HepG2 (cell line): ENCODE data around the gene RAB14. TPM values are rescaled to one million over a fixed set of nuclear protein-coding genes. Genes with fewer than 3 reads are reported as not detected.

Experiments
- ARID4A ChIP-seq: sonication (generic); formaldehyde crosslinking; IDR thresholded peaks from 2 replicates; pipeline ENCODE4 v1.5.0; 2020; ENCODE audit warnings: mild to moderate bottlenecking, missing genetic modification reagents, borderline replicate concordance
- CREB1 ChIP-seq, 2 experiments: fragments of 450-650 bp in 1 of 2; IDR thresholded peaks; 2 replicates each; pipeline ENCODE4 v1.6.1; 2016 to 2017; ENCODE audit warnings: control low read depth in 1 of 2, mild to moderate bottlenecking in 1 of 2, missing compliant biosample characterization in 1 of 2, missing genetic modification characterization in 1 of 2
- IRF9 ChIP-seq: sonication (generic); formaldehyde crosslinking; IDR thresholded peaks from 2 replicates; pipeline ENCODE4 v1.8.0; 2022; ENCODE audit warnings: missing genetic modification reagents, mild to moderate bottlenecking, borderline replicate concordance
- KAT2B ChIP-seq: fragments of 150-350 bp; IDR thresholded peaks from 2 replicates; pipeline ENCODE4 v1.6.1; 2014; ENCODE audit warnings: low read depth, low read length, borderline replicate concordance
- MAFK ChIP-seq, 2 experiments: IDR thresholded peaks in 1 of 2; conservative IDR thresholded peaks in 1 of 2; 2 replicates each; pipeline ENCODE4 v1.6.1; 2011; ENCODE audit warnings: improper control_type of control experiment in 2 of 2, low read length in 2 of 2
- NFATC3 ChIP-seq: sonication (generic); formaldehyde crosslinking; IDR thresholded peaks from 2 replicates; pipeline ENCODE4 v1.5.1; 2020; ENCODE audit warnings: mild to moderate bottlenecking, missing genetic modification reagents
- SALL1 ChIP-seq: sonication (generic); formaldehyde crosslinking; IDR thresholded peaks from 2 replicates; pipeline ENCODE4 v1.8.0; 2022; ENCODE audit warnings: mild to moderate bottlenecking, missing genetic modification reagents
- ZNF275 ChIP-seq: sonication (generic); formaldehyde crosslinking; IDR thresholded peaks from 2 replicates; pipeline ENCODE4 v1.8.0; 2022; ENCODE audit warnings: missing genetic modification reagents, mild to moderate bottlenecking, inconsistent platforms, borderline replicate concordance
- ZNF326 ChIP-seq: sonication (generic); formaldehyde crosslinking; IDR thresholded peaks from 2 replicates; pipeline ENCODE4 v1.4.0; 2020; ENCODE audit warnings: missing genetic modification reagents, borderline replicate concordance
- ZXDC ChIP-seq: sonication (generic); formaldehyde crosslinking; IDR thresholded peaks from 2 replicates; pipeline ENCODE4 v1.5.0; 2020; ENCODE audit warnings: mild to moderate bottlenecking, missing genetic modification reagents
- ZZZ3 ChIP-seq: sonication (generic); formaldehyde crosslinking; IDR thresholded peaks from 2 replicates; pipeline ENCODE4 v1.4.0; 2020; ENCODE audit warnings: missing genetic modification reagents, mild to moderate bottlenecking, borderline replicate concordance
- polyA plus RNA-seq, 8 experiments: library from polyadenylated mRNA; depleted of rRNA in 3 of 8; stranded (reverse) in 7 of 8; unstranded in 1 of 8; fragments of >200 nt; fragmentation: Illumina TruSeq in 4 of 8; extraction: Trizol in 4 of 8; gene quantifications; 2 replicates each; pipeline versions ENCODE4 v1.2.1 to v1.2.3, GENCODE V29; 2011 to 2016; ENCODE audit warnings: low read depth in 4 of 8, missing spikeins in 1 of 8, mixed read lengths in 1 of 8; ENCODE audit not compliant: insufficient read depth in 1 of 8
- total RNA-seq, 5 experiments: library from RNA; depleted of rRNA; stranded (reverse); fragments of >200 nt; fragmentation: Illumina TruSeq; extraction: Trizol; gene quantifications; 2 replicates each; pipeline ENCODE4 v1.2.3, GENCODE V29; 2016; ENCODE audit warnings: low read depth in 1 of 5
- TF ChIP-seq, protein P1 (sequence below): sonication (generic); formaldehyde crosslinking; IDR thresholded peaks from 2 replicates; pipeline ENCODE4 v1.4.0; 2020; ENCODE audit warnings: missing genetic modification reagents

The RAB14 gene
- total and polyA plus RNA-seq, 2 of the 13 experiments (the other 11 are each of a cell fraction or from before 2014, with no cell fraction given), result 17.4 to 19.3 TPM

DNA sequence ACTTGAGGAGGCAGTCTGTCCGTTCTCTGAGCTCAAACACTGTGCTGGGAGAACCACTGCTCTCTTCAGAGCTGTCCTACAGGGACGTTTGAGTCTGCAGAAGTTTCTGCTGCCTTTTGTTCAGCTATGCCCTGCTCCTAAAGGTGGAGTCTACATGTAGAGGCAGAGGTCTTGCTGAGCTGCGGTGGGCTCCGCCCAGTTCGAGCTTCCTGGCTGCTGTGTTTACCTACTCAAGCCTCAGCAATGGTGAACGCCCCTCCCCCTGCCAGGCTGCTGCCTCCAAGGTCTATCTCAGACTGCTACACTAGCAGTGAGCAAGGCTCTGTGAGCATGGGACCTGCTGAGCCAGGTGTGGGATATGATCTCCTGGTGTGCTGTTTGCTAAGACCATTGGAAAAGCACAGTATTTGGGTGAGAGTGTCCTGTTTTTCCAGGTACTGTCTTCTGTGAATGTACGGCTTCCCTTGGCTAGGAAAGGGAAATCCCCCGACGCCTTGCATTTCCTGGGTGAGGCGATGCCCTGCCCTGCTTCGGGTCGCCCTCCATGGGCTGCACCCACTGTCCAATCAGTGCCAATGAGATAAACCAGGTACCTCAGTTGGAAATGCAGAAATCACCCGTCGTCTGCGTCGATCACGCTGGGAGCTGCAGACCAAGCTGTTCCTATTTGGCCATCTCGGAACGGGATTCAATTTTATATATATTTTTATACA is 68.4 kb downstream of the RAB14 start (continued):
- TF ChIP-seq IRF9 (CRISPR knock-in tag) (no peak), ZNF275 (CRISPR knock-in tag) (no peak), ZNF326 (CRISPR knock-in tag) (no peak), ARID4A (peak; percentile 61; the same call in 1 of the 2 replicates), MAFK (conservative IDR thresholded peaks at IDR 0.05 in 1 of 2, IDR thresholded peaks at IDR 0.05 in 1 of 2; ENCODE audit: low read length in 2 of 2) (no peak), ZXDC (CRISPR knock-in tag) (no peak), NFATC3 (no peak), SALL1 (CRISPR knock-in tag) (peak; percentile 85), CREB1 (IDR thresholded peaks at IDR 0.05) (no peak), CREB1 (CRISPR knock-in tag; IDR thresholded peaks at IDR 0.05) (no peak), ZZZ3 (CRISPR knock-in tag) (no peak), KAT2B (no peak)
- TF ChIP-seq, protein P1, sequence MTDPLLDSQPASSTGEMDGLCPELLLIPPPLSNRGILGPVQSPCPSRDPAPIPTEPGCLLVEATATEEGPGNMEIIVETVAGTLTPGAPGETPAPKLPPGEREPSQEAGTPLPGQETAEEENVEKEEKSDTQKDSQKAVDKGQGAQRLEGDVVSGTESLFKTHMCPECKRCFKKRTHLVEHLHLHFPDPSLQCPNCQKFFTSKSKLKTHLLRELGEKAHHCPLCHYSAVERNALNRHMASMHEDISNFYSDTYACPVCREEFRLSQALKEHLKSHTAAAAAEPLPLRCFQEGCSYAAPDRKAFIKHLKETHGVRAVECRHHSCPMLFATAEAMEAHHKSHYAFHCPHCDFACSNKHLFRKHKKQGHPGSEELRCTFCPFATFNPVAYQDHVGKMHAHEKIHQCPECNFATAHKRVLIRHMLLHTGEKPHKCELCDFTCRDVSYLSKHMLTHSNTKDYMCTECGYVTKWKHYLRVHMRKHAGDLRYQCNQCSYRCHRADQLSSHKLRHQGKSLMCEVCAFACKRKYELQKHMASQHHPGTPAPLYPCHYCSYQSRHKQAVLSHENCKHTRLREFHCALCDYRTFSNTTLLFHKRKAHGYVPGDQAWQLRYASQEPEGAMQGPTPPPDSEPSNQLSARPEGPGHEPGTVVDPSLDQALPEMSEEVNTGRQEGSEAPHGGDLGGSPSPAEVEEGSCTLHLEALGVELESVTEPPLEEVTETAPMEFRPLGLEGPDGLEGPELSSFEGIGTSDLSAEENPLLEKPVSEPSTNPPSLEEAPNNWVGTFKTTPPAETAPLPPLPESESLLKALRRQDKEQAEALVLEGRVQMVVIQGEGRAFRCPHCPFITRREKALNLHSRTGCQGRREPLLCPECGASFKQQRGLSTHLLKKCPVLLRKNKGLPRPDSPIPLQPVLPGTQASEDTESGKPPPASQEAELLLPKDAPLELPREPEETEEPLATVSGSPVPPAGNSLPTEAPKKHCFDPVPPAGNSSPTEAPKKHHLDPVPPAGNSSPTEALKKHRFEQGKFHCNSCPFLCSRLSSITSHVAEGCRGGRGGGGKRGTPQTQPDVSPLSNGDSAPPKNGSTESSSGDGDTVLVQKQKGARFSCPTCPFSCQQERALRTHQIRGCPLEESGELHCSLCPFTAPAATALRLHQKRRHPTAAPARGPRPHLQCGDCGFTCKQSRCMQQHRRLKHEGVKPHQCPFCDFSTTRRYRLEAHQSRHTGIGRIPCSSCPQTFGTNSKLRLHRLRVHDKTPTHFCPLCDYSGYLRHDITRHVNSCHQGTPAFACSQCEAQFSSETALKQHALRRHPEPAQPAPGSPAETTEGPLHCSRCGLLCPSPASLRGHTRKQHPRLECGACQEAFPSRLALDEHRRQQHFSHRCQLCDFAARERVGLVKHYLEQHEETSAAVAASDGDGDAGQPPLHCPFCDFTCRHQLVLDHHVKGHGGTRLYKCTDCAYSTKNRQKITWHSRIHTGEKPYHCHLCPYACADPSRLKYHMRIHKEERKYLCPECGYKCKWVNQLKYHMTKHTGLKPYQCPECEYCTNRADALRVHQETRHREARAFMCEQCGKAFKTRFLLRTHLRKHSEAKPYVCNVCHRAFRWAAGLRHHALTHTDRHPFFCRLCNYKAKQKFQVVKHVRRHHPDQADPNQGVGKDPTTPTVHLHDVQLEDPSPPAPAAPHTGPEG (CRISPR knock-in tag), result no peak
